NCI-H82 treated with DMSO at 0.1 percent for 48 hours (cell line): Measurements from ENCODE around the gene FRAS1.
"Not testable (repeated sequence)": the region's sequence is repeated elsewhere in the genome, so short reads cannot be mapped to it uniquely, and the experiment has no call there.

Experiments used
- DNase-seq: peaks from one replicate; lab custom pipeline; 2025; ENCODE audit not compliant: unreplicated experiment; lab: John Stamatoyannopoulos, UW

FRAS1 gene

GRCh38 chr4:78057600-78058550, 752 bp downstream of the FRAS1 start:
- DNase-seq, result no peak

DNA sequence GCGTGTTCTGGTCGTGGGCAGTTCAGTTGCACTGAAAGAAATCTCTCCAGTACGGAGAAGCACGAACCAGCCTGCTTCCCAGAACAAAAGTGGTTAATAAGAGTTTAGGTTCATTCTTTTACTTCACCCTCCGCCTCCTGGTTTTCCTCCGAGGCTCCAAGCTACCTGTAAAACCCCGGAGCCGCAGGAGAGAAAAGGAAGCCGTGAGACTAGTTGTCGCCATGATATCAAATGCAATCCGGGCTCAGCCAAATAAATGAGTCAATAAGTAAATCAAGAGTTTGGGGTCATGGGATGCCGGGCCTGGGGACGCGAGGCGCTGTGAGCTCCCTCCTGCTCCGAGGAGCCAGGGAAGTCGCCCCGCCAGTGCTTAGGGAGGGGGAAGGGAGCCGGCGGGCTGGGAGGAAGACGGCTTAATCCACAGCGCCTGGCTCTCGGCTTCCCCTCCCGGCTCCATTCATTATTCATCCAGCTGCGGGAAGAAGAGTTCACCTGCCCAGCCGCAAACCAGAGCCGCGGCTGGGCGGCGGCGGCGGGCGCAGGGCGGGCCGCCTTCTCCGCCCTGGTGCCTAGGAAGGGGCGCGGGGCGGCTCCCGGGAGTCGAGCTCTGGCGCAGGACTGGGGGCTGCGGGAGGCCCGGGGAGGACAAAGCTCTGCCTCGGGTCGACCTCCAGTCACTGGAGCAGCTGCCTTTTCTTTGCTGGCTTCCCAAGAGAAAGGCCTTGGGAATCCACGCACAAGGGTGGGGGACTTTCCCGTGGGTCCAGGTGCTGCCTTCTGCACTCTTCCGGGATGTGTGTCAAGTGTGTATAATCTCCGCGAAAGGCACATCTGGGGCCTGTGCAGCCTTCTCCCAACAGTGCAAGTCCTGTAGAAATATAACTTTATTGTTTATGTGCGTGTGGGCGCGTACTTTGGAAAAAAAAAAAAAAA, 1.7 kb downstream of the FRAS1 start:
- DNase-seq, result peak; percentile 43

DNA sequence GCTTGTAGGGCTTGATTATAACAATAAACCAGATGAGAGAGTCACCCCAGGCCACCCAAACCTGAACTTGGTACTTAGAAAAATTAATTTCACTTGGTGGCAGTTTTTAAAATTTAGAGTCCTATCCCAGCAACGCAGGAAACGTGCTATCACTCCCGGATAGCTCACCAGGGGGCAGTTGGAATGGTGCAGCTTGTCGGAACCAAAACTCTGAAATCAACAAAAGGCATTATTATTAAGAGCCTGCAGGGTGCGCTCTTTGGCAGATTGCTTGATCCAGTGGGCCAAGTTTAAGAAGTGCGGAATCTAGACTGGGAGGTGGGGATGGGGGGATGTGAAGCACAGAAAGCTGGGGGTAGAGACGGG, 2.4 kb downstream of the FRAS1 start:
- peak; percentile 88 for DNase-seq

DNA sequence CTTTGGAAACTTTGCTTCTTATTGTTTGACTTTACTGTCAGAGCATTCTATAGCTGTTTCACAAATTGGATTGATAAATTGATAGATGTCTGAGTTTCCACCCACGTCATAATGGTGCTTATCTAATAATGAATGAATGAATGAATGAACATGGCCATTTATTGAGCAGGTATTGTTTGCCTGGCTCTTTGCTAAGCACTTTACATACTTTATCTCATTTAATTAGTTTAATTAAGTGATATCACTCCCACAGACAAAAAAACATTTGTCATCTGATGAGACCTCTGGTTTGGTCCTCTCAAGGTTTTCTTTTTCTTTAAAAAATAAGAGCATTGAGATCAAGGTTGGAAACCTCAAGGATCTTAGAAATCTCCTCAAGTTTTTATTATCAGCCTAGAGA, 2.8 kb downstream of the FRAS1 start:
- no peak for DNase-seq

- DNase-seq, result no peak
Observed at GRCh38 chr4:78061939-78062570, 4.9 kb downstream of the FRAS1 start.

GRCh38 chr4:78065508-78066192, 8.5 kb downstream of the FRAS1 start:
- no peak for DNase-seq

DNA sequence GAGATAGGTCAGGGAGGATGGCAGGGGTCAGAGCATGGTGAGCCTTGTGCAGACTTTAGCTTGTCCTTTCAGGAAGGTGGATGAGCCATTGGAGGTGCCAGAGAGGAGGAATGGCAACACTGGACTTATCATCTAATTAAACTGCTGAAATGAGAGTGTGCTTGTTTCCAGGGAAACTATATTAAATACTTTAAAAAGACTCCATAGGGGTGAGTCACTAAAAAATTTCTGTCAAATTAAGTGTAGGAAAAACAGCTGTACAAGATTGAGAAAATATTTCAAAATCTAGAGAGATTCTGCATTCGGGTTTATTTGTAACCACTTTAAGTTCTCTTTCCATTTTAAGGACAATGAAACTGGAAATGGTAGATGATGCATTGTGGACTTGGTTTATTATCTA, 11.4 kb downstream of the FRAS1 start:
- DNase-seq, result no peak

DNA sequence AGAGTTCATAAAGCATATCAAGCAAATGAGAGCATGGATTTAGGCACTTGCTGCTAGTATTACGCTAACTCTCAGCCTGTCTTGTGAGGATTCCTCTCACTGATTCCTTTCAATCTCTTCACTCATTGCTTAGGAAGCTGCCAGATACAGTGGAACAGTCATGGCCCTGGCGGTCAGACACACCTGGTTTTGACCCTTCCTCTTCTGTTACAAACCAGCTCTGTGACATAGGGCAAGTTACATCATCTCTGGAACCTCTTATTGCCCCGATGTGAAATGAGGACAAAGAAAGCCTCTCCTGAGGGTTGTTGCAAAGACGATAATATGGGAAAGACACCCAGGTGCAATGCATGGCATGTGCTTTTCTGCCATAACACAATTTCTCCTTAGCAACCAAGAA, 12.2 kb downstream of the FRAS1 start:
- DNase-seq, result no peak

DNA sequence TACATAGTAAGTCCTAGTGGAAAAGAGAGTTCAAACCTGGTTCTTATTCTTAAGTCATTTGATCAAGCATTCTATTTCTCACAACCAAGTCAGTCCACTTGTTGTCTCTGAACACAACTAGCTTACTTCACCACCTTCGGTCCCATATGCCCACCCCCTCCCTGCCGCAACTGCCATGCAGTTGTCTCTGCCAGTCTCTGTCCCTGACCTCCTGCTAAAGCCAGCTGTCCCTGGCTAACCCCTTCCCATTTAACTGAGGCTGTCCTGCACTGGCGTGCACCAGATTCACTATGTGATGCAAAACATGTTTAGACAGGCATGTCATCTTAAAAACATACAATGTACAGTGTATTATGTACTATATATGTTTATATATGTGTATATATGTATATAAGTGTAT, 12.7 kb downstream of the FRAS1 start:
- no peak for DNase-seq

DNA sequence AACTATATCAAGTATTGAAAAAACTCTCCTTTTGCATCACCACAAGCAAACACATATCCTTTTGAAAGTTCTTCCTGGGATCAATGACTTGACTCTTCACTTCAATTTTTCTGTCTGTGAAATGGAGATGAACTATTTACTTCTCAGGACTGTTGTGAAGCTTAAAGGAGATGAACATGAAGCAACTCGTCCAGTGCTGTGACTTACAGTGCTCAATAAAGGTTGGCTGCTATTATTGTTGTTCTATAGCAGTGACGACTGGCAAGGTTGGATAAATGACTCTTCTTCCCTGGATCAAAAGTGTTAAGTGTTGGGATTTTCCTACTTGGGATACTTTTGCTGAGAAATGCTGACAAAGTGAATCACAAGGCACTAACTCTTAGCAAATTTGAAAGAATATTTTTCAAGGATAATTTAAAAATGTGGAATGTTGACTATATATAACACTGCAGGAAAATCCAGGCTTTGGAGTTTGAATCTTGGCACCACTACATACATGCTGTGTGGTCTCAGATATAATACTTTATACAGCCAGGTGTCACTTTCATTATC, 13.7 kb downstream of the FRAS1 start:
- no peak for DNase-seq

DNA sequence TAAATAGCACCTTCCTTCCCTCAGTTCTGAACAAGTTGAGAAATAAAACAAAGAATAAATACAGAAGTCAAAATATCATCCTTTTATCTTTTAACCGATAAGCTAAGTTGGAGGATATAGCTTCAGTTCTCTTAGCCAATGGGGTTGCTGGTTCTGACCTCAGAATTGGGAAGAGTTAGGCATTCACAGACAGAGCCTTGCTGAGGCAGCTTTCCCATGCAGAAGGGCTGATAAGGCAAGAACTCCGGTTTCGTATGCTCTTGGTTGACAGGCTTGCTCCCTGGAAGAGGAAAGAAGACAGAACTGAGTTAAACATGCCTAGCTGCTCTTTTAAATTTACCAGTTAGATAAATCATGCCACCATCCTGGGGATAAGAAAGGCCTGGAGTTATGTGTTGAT, 17.6 kb downstream of the FRAS1 start:
- no peak for DNase-seq

- no peak for DNase-seq
Observed at GRCh38 chr4:78075986-78076385, 18.9 kb downstream of the FRAS1 start.

GRCh38 chr4:78078101-78078500, 21.0 kb downstream of the FRAS1 start:
- no peak for DNase-seq

- DNase-seq, result peak; percentile 83
Observed at GRCh38 chr4:78079726-78080430, 22.8 kb downstream of the FRAS1 start.

DNA sequence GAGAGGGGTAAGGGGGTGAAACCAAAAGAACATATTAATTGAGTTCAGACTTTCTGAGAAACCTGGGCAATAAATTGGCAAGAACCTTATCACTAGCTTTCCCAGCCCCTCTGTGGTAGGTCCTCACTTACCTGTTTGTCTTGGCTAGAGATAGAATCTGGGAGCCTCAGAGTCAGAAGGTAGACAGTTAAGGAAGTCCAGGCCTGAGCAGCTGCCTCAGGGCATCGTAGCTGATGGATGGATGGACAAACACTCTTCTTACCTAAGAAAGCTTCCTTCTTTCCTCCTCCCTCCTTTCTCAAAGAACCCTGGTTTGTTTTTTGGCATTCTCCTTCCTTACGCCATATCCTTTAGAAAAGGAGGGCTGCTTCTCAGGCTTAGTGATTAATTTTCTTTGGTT, 24.4 kb downstream of the FRAS1 start:
- no peak for DNase-seq

DNA sequence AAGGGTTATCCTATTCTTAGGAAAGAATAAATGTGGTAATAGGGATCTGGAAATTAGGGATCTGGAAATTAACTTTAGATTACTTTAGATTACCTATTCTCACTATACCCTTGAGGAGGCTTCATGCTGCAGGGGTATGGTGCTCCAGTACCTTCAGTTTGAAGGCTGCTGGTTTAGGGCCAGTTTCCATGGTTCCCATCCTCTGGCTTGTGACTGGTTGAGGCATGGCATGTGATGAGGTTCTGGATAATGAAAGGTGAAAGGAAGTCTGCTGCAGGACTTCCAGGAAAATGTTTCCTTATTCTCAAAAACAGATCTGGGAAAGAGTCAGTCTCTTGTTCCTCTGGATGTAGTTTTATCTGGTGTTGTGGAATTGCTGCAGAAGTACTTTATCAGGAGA, 25.9 kb downstream of the FRAS1 start:
- no peak for DNase-seq

- no peak for DNase-seq
Observed at GRCh38 chr4:78091534-78091933, 34.4 kb downstream of the FRAS1 start.

DNA sequence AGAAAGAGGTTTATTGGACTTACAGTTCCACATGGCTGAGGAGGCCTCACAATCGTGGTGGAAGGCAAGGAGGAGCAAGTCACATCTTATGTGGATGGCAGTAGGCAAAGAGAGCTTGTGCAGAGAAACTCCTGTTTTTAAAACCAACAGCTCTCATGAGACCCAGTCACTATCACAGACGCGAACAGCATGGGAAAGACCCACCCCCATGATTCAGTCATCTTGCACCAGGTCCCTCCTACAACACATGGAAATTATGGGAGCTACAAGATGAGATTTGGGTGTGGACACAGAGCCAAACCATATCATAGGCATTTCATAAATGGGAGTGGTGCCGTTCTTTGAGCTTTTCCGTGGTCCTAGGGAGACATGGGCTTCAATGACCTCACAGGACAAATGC, 35.2 kb downstream of the FRAS1 start:
- DNase-seq, result not testable (repeated sequence)

DNA sequence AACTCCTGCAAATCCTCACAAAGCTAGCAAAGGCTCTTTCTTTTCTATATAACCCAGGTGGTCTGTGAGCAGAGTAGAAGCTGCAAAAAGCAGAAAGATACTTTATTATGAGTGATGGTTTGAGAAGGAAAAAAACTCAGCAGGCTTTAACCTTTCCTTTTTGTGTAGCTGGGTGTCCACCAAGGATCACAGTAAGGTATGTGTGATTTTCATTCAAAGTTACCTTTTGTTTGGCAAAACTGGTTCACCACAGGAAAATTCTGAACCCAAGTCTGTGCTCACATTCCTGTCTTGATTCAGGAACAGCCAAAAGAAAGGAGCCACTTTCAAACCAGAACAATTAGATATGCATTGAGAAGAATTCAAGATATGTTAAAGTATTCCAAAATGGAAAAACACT, 35.7 kb downstream of the FRAS1 start:
- DNase-seq, result no peak

- no peak for DNase-seq
Observed at GRCh38 chr4:78095081-78095480, 38.0 kb downstream of the FRAS1 start.
